H1 (cell line): ENCODE measurements around the gene RESF1. TPM values are rescaled to one million over a fixed set of nuclear protein-coding genes. Genes with fewer than 3 reads are reported as not detected.

Source experiments
- BCL11A ChIP-seq, 2 experiments: IDR thresholded peaks; one replicate each; pipeline ENCODE4 v1.6.1; 2011; ENCODE audit warnings: low read depth in 2 of 2, low read length in 2 of 2, mild to moderate bottlenecking in 2 of 2
- CHD7 ChIP-seq: fragments of 300-600 bp; sonication (generic); IDR thresholded peaks from 2 replicates; pipeline ENCODE4 v1.7.1; 2012; ENCODE audit warnings: low read length, moderate library complexity, mild to moderate bottlenecking, inconsistent platforms; ENCODE audit not compliant: insufficient replicate concordance
- HDAC2 ChIP-seq, 2 experiments: fragments of 300-600 bp in 1 of 2; sonication (generic) in 1 of 2; IDR thresholded peaks; 2 replicates each; pipeline ENCODE4 v1.6.1; 2011 to 2012; ENCODE audit warnings: low read depth in 2 of 2, low read length in 2 of 2, mild to moderate bottlenecking in 2 of 2, moderate library complexity in 2 of 2, borderline replicate concordance in 1 of 2, inconsistent platforms in 1 of 2
- SIX5 ChIP-seq: IDR thresholded peaks from 2 replicates; pipeline ENCODE4 v1.6.1; 2011; ENCODE audit warnings: mild to moderate bottlenecking, low read depth, low read length
- SP1 ChIP-seq: IDR thresholded peaks from 2 replicates; pipeline ENCODE4 v1.6.1; 2011; ENCODE audit warnings: low read depth, low read length
- SP2 ChIP-seq: IDR thresholded peaks from 2 replicates; pipeline ENCODE4 v1.6.1; 2012; ENCODE audit warnings: mild to moderate bottlenecking, low read length, inconsistent platforms
- ZNF274 ChIP-seq: IDR thresholded peaks from 2 replicates; pipeline ENCODE4 v1.7.0; 2012; ENCODE audit warnings: low read length, borderline replicate concordance; ENCODE audit errors: extremely low read depth
- polyA plus RNA-seq, 7 experiments: library from polyadenylated mRNA; depleted of rRNA in 3 of 7; stranded (reverse) in 5 of 7; unstranded in 2 of 7; fragments of >200 nt in 5 of 7; fragments of 200-250 nt in 2 of 7; gene quantifications; 1 replicate in 5 of 7; 2 replicates in 1 of 7; 4 replicates in 1 of 7; pipeline versions ENCODE4 v1.2.1 to v1.2.3, GENCODE V29; 2011 to 2013; ENCODE audit warnings: missing spikeins in 2 of 7, mixed read lengths in 2 of 7
- total RNA-seq: library from RNA; stranded (reverse); fragmentation: NEBNext Ultra II Directional; extraction: Animal tissue kit (Norgen Biotek cat#: 25700); gene quantifications from 2 replicates; pipeline ENCODE4 v1.2.1, GENCODE V29; 2021

Gene RESF1
- total and polyA plus RNA-seq, 2 of the 8 experiments (the other 6 are each of a cell fraction or from before 2014, with no cell fraction given) = 64.3 to 128 TPM

- TF ChIP-seq CHD7 = no peak
- no peak for TF ChIP-seq SP1
- no peak for TF ChIP-seq ZNF274
- TF ChIP-seq BCL11A (IDR thresholded peaks at IDR 0.05; ENCODE audit: low read depth in 2 of 2, low read length in 2 of 2) = no peak
- no peak for TF ChIP-seq SP2
- no peak for TF ChIP-seq SIX5
- no peak for TF ChIP-seq HDAC2 (IDR thresholded peaks at IDR 0.05; ENCODE audit: borderline replicate concordance in 1 of 2, low read depth in 2 of 2, low read length in 2 of 2)
These were observed 14.9 kb upstream of the RESF1 start (continued) for GRCh38 chr12:31944299-31944698.
